Liver (tissue), 9 donors: ENCODE measurements around the gene CBR1. TPM values are rescaled to one million over a fixed set of nuclear protein-coding genes. Genes with fewer than 3 reads are reported as not detected.

Experiments
- DNase-seq: peaks from one replicate; pipeline ENCODE4 v3.0.0-alpha.2; 2017; ENCODE audit warnings: low spot score
- H3K27ac ChIP-seq, 2 donors: one replicate each; pipeline ENCODE4 v1.7.0; 2013; ENCODE audit warnings: inconsistent platforms in 2 of 2, low read length in 2 of 2, control low read depth in 1 of 2, low read depth in 1 of 2, mild to moderate bottlenecking in 1 of 2
- H3K27me3 ChIP-seq, 4 donors: one replicate each; pipeline versions ENCODE4 v1.6.1 to v1.7.0; 2013; ENCODE audit warnings: low read length in 3 of 4, inconsistent platforms in 1 of 4, mild to moderate bottlenecking in 1 of 4, moderate library complexity in 1 of 4; ENCODE audit not compliant: control insufficient read depth in 4 of 4, insufficient read depth in 4 of 4
- H3K36me3 ChIP-seq, 4 donors: one replicate each; pipeline versions ENCODE4 v1.6.1 to v1.7.0; 2013; ENCODE audit warnings: low read length in 3 of 4, mild to moderate bottlenecking in 3 of 4, low read depth in 1 of 4, moderate library complexity in 1 of 4; ENCODE audit not compliant: control insufficient read depth in 4 of 4, insufficient read depth in 3 of 4
- H3K4me1 ChIP-seq, 4 donors: one replicate each; pipeline versions ENCODE4 v1.6.1 to v1.7.0; 2013; ENCODE audit warnings: low read length in 3 of 4, mild to moderate bottlenecking in 3 of 4, moderate library complexity in 1 of 4; ENCODE audit not compliant: control insufficient read depth in 4 of 4, insufficient read depth in 4 of 4
- H3K4me3 ChIP-seq, 3 donors: one replicate each; pipeline versions ENCODE4 v1.6.1 to v1.7.0; 2013; ENCODE audit warnings: low read length in 3 of 3, control low read depth in 1 of 3, low read depth in 1 of 3, mild to moderate bottlenecking in 1 of 3
- H3K9ac ChIP-seq, 2 donors: one replicate each; pipeline ENCODE4 v1.7.0; 2013; ENCODE audit warnings: low read length in 2 of 2, mild to moderate bottlenecking in 2 of 2, moderate library complexity in 2 of 2, control low read depth in 1 of 2, low read depth in 1 of 2
- H3K9me3 ChIP-seq, 4 donors: one replicate each; pipeline versions ENCODE4 v1.6.1 to v1.7.0; 2013; ENCODE audit warnings: low read length in 3 of 4; ENCODE audit not compliant: control insufficient read depth in 4 of 4
- EGR1 ChIP-seq, 2 donors: IDR thresholded peaks; 2 replicates each; pipeline ENCODE4 v1.6.1; 2016 to 2018; ENCODE audit warnings: antibody characterized with exemption in 2 of 2, low read depth in 2 of 2
- FOXA1 ChIP-seq: IDR thresholded peaks from 2 replicates; pipeline ENCODE4 v1.6.1; 2016; ENCODE audit warnings: antibody characterized with exemption
- HNF4A ChIP-seq, 2 donors: conservative IDR thresholded peaks; 2 replicates each; pipeline ENCODE4 v1.6.1; 2016; ENCODE audit warnings: antibody characterized with exemption in 2 of 2, mild to moderate bottlenecking in 2 of 2
- HNF4G ChIP-seq: IDR thresholded peaks from 2 replicates; pipeline ENCODE4 v1.6.1; 2016; ENCODE audit warnings: antibody characterized with exemption
- JUND ChIP-seq, 2 donors: IDR thresholded peaks; 2 replicates each; pipeline ENCODE4 v1.6.1; 2016; ENCODE audit warnings: antibody characterized with exemption in 2 of 2
- MAX ChIP-seq: IDR thresholded peaks from 2 replicates; pipeline ENCODE4 v1.6.1; 2016; ENCODE audit warnings: antibody characterized with exemption
- NR2F2 ChIP-seq: IDR thresholded peaks from 2 replicates; pipeline ENCODE4 v1.6.1; 2016; ENCODE audit warnings: antibody characterized with exemption
- RAD21 ChIP-seq, 2 donors: IDR thresholded peaks; 2 replicates each; pipeline ENCODE4 v1.6.1; 2016; ENCODE audit warnings: antibody characterized with exemption in 2 of 2, mild to moderate bottlenecking in 2 of 2
- RXRA ChIP-seq, 2 donors: IDR thresholded peaks; 2 replicates each; pipeline ENCODE4 v1.6.1; 2017 to 2018; ENCODE audit warnings: antibody characterized with exemption in 2 of 2, mild to moderate bottlenecking in 1 of 2
- SP1 ChIP-seq: IDR thresholded peaks from 2 replicates; pipeline ENCODE4 v1.6.1; 2018; ENCODE audit warnings: antibody characterized with exemption, mild to moderate bottlenecking
- TAF1 ChIP-seq: conservative IDR thresholded peaks from 2 replicates; pipeline ENCODE4 v1.6.1; 2016; ENCODE audit warnings: antibody characterized with exemption, mild to moderate bottlenecking
- YY1 ChIP-seq: IDR thresholded peaks from 2 replicates; pipeline ENCODE4 v1.6.1; 2016; ENCODE audit warnings: antibody characterized with exemption, mild to moderate bottlenecking
- WGBS: extraction: QIAGEN DNeasy Blood & Tissue Kit; methylation state at CpG from one replicate; pipeline ENCODE4 v1.1.7; 2013; 5-methylcytosine and 5-hydroxymethylcytosine counted together
- polyA plus RNA-seq, 2 donors: library from polyadenylated mRNA; stranded (reverse) in 1 of 2; unstranded in 1 of 2; fragments of 200-250 nt in 1 of 2; fragments of >200 nt in 1 of 2; fragmentation: Nextera tagmentation in 1 of 2; extraction: Ambion mirVana in 1 of 2; gene quantifications; one replicate each; pipeline versions ENCODE4 v1.2.1 to v1.2.3, GENCODE V29; 2013 to 2015
- total RNA-seq, 2 donors: library from RNA; depleted of rRNA; stranded (reverse); fragments of >200 nt; gene quantifications; one replicate each; pipeline ENCODE4 v1.2.3, GENCODE V29; 2014
- TF ChIP-seq, protein P1 (sequence below): fragments of 150-350 bp; IDR thresholded peaks from 2 replicates; pipeline ENCODE4 v1.5.1; 2017; ENCODE audit warnings: improper control_type of control experiment, low read depth, low read length; ENCODE audit not compliant: missing input control
- TF ChIP-seq, protein P2 (sequence below): IDR thresholded peaks from 2 replicates; pipeline ENCODE4 v1.6.1; 2016; ENCODE audit warnings: antibody characterized with exemption, mild to moderate bottlenecking
- donor health status: healthy.
- donor health status: healthy.
- donor health status: healthy.
- donor health status: healthy.
- donor health status: healthy.

The CBR1 gene
- total and polyA plus RNA-seq, 4 donors: 94.2 to 218 (median 178) TPM

- Histone ChIP-seq H3K36me3 (peaks cover 0 to 7% (median 3%) of the 10 kb centered on the region in 4 donors), H3K4me3 (no peak overlapping the region), H3K9me3 (no peaks in the 10 kb centered on the region), H3K4me1 (peaks cover 8 to 53% (median 31%) of the 10 kb centered on the region in 4 donors), H3K27ac (no peak overlapping the region), H3K27me3 (no peaks in the 10 kb centered on the region), H3K9ac (no peak overlapping the region)
- no peak for DNase-seq
- TF ChIP-seq HNF4G (no peak), TAF1 (no peak), JUND (IDR thresholded peaks at IDR 0.05) (no peak), EGR1 (IDR thresholded peaks at IDR 0.05; ENCODE audit: low read depth in 2 of 2) (no peak), HNF4A (conservative IDR thresholded peaks at IDR 0.05) (peak in 1 of 2 donors; percentile 47), RXRA (IDR thresholded peaks at IDR 0.05) (peak in 1 of 2 donors; percentile 44), SP1 (no peak)
- TF ChIP-seq, protein P1, sequence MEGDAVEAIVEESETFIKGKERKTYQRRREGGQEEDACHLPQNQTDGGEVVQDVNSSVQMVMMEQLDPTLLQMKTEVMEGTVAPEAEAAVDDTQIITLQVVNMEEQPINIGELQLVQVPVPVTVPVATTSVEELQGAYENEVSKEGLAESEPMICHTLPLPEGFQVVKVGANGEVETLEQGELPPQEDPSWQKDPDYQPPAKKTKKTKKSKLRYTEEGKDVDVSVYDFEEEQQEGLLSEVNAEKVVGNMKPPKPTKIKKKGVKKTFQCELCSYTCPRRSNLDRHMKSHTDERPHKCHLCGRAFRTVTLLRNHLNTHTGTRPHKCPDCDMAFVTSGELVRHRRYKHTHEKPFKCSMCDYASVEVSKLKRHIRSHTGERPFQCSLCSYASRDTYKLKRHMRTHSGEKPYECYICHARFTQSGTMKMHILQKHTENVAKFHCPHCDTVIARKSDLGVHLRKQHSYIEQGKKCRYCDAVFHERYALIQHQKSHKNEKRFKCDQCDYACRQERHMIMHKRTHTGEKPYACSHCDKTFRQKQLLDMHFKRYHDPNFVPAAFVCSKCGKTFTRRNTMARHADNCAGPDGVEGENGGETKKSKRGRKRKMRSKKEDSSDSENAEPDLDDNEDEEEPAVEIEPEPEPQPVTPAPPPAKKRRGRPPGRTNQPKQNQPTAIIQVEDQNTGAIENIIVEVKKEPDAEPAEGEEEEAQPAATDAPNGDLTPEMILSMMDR: no peak
- 46% methylated on average over 7 of the region's 7 CpGs for WGBS
These were observed 7.2 kb downstream of the CBR1 start for GRCh38 chr21:36076878-36077655.

- Histone ChIP-seq H3K27ac (no peak overlapping the region), H3K9me3 (no peaks in the 10 kb centered on the region), H3K27me3 (no peaks in the 10 kb centered on the region), H3K36me3 (peaks cover 0 to 2% (median 0%) of the 10 kb centered on the region in 4 donors), H3K4me3 (no peak overlapping the region), H3K4me1 (peaks cover 4 to 46% (median 24%) of the 10 kb centered on the region in 4 donors), H3K9ac (no peak overlapping the region)
- TF ChIP-seq FOXA1 (no peak), NR2F2 (no peak), SP1 (no peak)
- WGBS: 82% methylated on average over 9 of the region's 9 CpGs
- DNase-seq: no peak
These were observed 7.9 kb downstream of the CBR1 start for GRCh38 chr21:36077758-36078157.

DNA sequence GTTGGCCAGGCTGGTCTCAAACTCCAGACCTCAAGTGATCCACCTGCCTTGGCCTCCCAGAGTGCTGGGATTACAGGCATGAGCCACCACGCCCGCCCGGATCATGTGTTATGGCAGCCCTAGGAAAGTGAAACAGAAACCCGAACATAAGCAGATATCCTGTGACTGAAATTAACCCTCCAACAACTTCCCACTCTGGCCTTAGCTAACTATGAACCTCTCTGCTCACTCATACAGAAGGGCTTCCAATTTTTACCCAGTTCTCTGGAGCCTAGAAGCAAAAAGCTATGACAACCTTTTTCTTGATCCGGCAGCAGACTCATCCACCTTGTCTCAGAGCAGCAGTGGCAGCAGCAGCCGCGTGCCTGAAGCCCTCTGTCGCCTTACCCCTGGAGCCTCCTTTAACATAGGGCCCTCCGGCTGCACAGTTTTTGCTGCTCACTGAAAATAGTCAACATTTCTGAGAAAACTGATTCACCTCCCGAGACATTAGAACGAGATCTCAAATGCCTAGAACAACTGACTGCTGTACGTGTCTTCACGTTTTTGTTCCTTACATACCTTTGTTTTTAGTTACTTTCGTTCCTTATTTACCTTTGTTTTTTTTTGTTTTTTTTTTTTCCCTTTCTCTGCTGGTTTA is 9.3 kb downstream of the CBR1 start:
- no peaks in the 10 kb centered on the region for H3K9me3 ChIP-seq
- no peak overlapping the region for H3K4me3 ChIP-seq
- 58% methylated on average over 14 of the region's 14 CpGs for WGBS
- no peak for DNase-seq
- peaks cover 4 to 33% (median 15%) of the 10 kb centered on the region in 4 donors for H3K4me1 ChIP-seq
- peak; percentile 66 for TF ChIP-seq YY1
- TF ChIP-seq RXRA (IDR thresholded peaks at IDR 0.05): peak in 1 of 2 donors; percentile 11
- TF ChIP-seq HNF4A (conservative IDR thresholded peaks at IDR 0.05): peak in 1 of 2 donors; percentile 5
- TF ChIP-seq MAX: peak; percentile 47
- TF ChIP-seq RAD21 (IDR thresholded peaks at IDR 0.05): no peak
- TF ChIP-seq, protein P2, sequence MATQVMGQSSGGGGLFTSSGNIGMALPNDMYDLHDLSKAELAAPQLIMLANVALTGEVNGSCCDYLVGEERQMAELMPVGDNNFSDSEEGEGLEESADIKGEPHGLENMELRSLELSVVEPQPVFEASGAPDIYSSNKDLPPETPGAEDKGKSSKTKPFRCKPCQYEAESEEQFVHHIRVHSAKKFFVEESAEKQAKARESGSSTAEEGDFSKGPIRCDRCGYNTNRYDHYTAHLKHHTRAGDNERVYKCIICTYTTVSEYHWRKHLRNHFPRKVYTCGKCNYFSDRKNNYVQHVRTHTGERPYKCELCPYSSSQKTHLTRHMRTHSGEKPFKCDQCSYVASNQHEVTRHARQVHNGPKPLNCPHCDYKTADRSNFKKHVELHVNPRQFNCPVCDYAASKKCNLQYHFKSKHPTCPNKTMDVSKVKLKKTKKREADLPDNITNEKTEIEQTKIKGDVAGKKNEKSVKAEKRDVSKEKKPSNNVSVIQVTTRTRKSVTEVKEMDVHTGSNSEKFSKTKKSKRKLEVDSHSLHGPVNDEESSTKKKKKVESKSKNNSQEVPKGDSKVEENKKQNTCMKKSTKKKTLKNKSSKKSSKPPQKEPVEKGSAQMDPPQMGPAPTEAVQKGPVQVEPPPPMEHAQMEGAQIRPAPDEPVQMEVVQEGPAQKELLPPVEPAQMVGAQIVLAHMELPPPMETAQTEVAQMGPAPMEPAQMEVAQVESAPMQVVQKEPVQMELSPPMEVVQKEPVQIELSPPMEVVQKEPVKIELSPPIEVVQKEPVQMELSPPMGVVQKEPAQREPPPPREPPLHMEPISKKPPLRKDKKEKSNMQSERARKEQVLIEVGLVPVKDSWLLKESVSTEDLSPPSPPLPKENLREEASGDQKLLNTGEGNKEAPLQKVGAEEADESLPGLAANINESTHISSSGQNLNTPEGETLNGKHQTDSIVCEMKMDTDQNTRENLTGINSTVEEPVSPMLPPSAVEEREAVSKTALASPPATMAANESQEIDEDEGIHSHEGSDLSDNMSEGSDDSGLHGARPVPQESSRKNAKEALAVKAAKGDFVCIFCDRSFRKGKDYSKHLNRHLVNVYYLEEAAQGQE: no peak
- peak overlapping the region; percentile 73 to 89 for H3K27ac ChIP-seq
- H3K9ac ChIP-seq: no peak overlapping the region
- H3K36me3 ChIP-seq: peaks cover 0 to 2% (median 0%) of the 10 kb centered on the region in 4 donors
- no peaks in the 10 kb centered on the region for H3K27me3 ChIP-seq
